KMS-11 (cell line): ENCODE data around the gene SNAPC5.
"Not testable (repeated sequence)": the region's sequence is repeated elsewhere in the genome, so short reads cannot be mapped to it uniquely, and the experiment has no call there.

Experiments
- H2AFZ ChIP-seq: fragments of 200-600 bp; sonication (generic); 2 replicates; pipeline ENCODE4 v1.6.1; 2016; ENCODE audit warnings: antibody characterized with exemption, mixed run types, low read depth
- H3K27ac ChIP-seq: fragments of 200-600 bp; sonication (generic); 2 replicates; pipeline ENCODE4 v1.6.1; 2016; ENCODE audit warnings: mild to moderate bottlenecking, mixed run types
- H3K27me3 ChIP-seq: fragments of 200-600 bp; sonication (generic); 2 replicates; pipeline ENCODE4 v1.6.1; 2017; ENCODE audit warnings: mild to moderate bottlenecking, low read depth, mixed run types, moderate library complexity; ENCODE audit not compliant: insufficient read depth
- H3K36me3 ChIP-seq: fragments of 200-600 bp; sonication (generic); 2 replicates; pipeline ENCODE4 v1.6.1; 2017; ENCODE audit warnings: mild to moderate bottlenecking, mixed run types; ENCODE audit not compliant: insufficient read depth
- H3K4me1 ChIP-seq: fragments of 200-600 bp; sonication (generic); 2 replicates; pipeline ENCODE4 v1.6.1; 2016; ENCODE audit warnings: mild to moderate bottlenecking, low read depth, mixed run types; ENCODE audit not compliant: poor library complexity, severe bottlenecking
- H3K4me2 ChIP-seq: fragments of 200-600 bp; sonication (generic); 2 replicates; pipeline ENCODE4 v1.7.0; 2016; ENCODE audit warnings: mild to moderate bottlenecking, mixed run types
- H3K4me3 ChIP-seq: fragments of 200-600 bp; sonication (generic); IDR thresholded peaks from 2 replicates; pipeline ENCODE4 v1.6.1; 2017; ENCODE audit warnings: low read depth, low read length, mixed read lengths; ENCODE audit not compliant: insufficient read depth
- H3K79me2 ChIP-seq: fragments of 200-600 bp; sonication (generic); 2 replicates; pipeline ENCODE4 v1.6.1; 2016; ENCODE audit warnings: low read depth, mixed run types; ENCODE audit not compliant: insufficient read depth
- H3K9ac ChIP-seq: fragments of 200-600 bp; sonication (generic); 2 replicates; pipeline ENCODE4 v1.6.1; 2016; ENCODE audit warnings: mild to moderate bottlenecking, mixed run types
- H4K20me1 ChIP-seq: fragments of 200-600 bp; sonication (generic); 2 replicates; pipeline ENCODE4 v1.6.1; 2016; ENCODE audit warnings: mild to moderate bottlenecking, mixed run types; ENCODE audit not compliant: insufficient read depth
- TF ChIP-seq, protein P1 (sequence below): fragments of 200-600 bp; sonication (generic); conservative IDR thresholded peaks from 2 replicates; pipeline ENCODE4 v1.6.1; 2017; ENCODE audit warnings: low read depth, mild to moderate bottlenecking, antibody characterized with exemption, low read length, moderate library complexity, mixed read lengths

Gene SNAPC5

DNA sequence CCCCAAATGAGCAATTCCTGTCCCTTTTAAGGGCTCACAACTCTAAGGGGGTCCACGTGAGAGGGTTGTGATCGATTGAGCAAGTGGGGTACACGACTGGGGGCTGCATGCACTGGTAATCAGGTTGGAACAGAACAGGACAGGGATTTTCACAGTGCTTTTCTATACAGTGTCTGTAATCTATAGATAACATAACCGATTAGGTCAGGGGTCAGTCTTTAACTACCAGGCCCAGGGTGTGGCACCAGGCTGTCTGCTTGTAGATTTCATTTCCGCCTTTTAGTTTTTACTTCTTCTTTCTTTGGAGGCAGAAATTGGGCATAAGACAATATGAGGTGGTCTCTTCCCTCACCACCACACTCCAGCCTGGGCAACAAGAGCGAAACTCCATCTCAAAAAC, 32.3 kb downstream of the SNAPC5 start:
- H4K20me1 ChIP-seq, H3K79me2 ChIP-seq, H2AFZ ChIP-seq, H3K4me1 ChIP-seq, H3K4me3 ChIP-seq, H3K27ac ChIP-seq, H3K27me3 ChIP-seq, H3K4me2 ChIP-seq, H3K9ac ChIP-seq, H3K36me3 ChIP-seq: not testable (repeated sequence)

DNA sequence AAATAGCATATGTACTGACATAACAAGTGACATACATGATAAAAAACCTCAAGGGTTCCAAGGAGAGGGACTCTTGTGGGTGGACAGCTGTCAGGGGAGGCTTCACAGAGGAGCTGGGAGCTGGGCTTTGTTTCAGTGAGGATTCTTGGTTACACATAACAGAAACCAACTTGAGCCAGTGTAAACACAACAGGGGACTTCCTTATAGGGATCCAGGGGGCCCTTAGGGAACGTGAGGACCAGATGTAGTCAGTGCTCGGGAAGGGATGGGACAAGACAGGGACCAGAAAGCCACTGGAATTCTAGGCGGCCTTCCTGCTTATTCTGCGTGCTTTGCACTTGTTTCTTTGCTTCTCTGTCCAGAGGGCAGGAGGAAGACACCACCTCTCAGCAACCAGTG, 34.9 kb downstream of the SNAPC5 start:
- Histone ChIP-seq H3K27me3 (no peaks in the 10 kb centered on the region), H3K36me3 (no peaks in the 10 kb centered on the region), H3K4me3 (no peak overlapping the region), H3K27ac (no peak overlapping the region), H3K9ac (no peak overlapping the region), H3K79me2 (no peaks in the 10 kb centered on the region), H4K20me1 (no peaks in the 10 kb centered on the region), H3K4me2 (no peak overlapping the region), H2AFZ (no peak overlapping the region), H3K4me1 (no peaks in the 10 kb centered on the region)
- TF ChIP-seq, protein P1, sequence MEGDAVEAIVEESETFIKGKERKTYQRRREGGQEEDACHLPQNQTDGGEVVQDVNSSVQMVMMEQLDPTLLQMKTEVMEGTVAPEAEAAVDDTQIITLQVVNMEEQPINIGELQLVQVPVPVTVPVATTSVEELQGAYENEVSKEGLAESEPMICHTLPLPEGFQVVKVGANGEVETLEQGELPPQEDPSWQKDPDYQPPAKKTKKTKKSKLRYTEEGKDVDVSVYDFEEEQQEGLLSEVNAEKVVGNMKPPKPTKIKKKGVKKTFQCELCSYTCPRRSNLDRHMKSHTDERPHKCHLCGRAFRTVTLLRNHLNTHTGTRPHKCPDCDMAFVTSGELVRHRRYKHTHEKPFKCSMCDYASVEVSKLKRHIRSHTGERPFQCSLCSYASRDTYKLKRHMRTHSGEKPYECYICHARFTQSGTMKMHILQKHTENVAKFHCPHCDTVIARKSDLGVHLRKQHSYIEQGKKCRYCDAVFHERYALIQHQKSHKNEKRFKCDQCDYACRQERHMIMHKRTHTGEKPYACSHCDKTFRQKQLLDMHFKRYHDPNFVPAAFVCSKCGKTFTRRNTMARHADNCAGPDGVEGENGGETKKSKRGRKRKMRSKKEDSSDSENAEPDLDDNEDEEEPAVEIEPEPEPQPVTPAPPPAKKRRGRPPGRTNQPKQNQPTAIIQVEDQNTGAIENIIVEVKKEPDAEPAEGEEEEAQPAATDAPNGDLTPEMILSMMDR, result no peak

DNA sequence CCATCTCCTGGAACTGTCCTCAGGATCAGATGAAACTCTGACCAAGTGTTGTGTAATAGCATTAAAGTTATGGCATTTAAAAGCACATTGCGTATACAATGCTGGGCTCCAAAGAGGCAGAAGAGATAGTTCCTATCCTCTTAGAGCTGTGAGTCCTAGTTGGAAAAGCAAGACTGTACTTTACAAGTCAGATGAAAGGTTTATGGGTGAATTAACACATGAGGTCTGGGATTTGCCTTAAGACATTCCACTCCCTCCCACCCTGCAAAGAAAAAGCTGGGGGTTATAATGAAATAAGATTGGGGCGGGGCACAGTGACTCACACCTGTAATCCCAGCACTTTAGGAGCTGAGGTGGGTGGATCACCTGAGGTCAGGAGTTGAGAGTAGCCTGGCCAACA, 35.6 kb downstream of the SNAPC5 start:
- H3K4me1 ChIP-seq, result no peaks in the 10 kb centered on the region
- no peak overlapping the region for H3K4me3 ChIP-seq
- TF ChIP-seq, protein P1, result no peak
- no peak overlapping the region for H3K4me2 ChIP-seq
- H3K9ac ChIP-seq, result no peak overlapping the region
- H3K27me3 ChIP-seq, result no peaks in the 10 kb centered on the region
- H3K79me2 ChIP-seq, result no peaks in the 10 kb centered on the region
- H4K20me1 ChIP-seq, result no peaks in the 10 kb centered on the region
- no peak overlapping the region for H2AFZ ChIP-seq
- H3K27ac ChIP-seq, result no peak overlapping the region
- H3K36me3 ChIP-seq, result no peaks in the 10 kb centered on the region

DNA sequence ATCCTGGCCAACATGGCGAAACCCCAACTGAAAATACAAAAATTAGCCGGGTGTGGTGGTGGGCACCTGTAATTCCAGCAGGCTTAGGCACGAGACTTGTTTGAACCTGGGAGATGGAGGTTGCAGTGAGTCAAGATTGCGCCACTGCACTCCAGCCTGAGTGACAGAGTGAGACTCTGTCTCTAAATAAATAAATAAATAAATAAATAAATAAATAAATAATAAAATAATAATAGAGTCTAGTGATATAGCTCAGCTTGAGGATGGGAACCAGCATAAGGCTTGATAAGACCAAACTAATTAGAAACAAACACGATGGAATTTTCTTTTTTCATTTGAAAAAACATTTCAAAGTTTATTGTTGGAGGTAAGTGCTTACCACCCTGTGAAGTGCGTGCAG, 36.3 kb downstream of the SNAPC5 start:
- H3K9ac ChIP-seq, H3K4me2 ChIP-seq, H3K4me1 ChIP-seq, H3K27me3 ChIP-seq, H3K79me2 ChIP-seq, H3K4me3 ChIP-seq, H3K36me3 ChIP-seq, H4K20me1 ChIP-seq, H3K27ac ChIP-seq, H2AFZ ChIP-seq: not testable (repeated sequence)

DNA sequence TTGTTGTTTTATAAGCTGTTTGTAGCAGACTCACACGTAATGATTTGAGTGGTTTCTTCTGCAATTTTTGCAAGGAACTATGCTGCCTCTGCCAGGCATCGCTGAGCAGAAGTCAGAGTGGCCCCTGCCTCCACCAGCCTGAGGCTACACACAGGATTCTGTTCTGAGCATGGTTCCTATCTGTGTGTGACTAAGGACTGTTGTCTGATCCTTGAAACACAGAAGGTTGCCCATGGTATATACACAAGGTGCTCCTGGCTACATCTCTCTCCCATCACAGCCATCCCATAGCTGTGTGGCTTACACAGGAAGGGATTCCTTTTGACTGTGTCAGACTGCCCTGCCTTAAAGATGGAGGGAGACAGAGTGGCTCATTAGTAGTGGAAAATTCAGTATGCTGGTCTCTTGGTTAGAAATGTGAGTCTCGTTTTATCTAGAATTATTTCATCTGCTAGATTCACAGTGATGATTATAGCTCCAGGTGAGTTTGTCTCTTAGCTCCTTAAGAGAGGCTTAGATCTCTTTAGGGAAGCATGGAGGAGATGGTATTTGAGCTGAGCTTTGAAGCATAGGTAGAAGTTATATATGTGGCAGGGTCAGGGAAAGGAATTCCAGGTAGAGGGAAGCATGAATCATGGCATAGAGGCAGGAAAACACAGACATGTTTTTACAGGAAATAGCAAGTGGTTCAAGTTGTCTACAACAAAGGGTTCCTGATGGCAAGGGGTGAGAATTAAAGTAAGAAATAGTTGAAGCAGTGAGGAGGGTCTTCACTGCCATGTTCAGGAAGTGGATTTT, 37.5 kb downstream of the SNAPC5 start:
- Histone ChIP-seq H4K20me1 (no peaks in the 10 kb centered on the region), H3K27me3 (no peaks in the 10 kb centered on the region), H3K79me2 (no peaks in the 10 kb centered on the region), H3K4me1 (no peaks in the 10 kb centered on the region), H3K27ac (no peak overlapping the region), H3K9ac (no peak overlapping the region), H3K36me3 (no peaks in the 10 kb centered on the region), H2AFZ (no peak overlapping the region), H3K4me2 (no peak overlapping the region), H3K4me3 (no peak overlapping the region)
- TF ChIP-seq, protein P1, result no peak
